Neural cell (in vitro differentiated cells): ENCODE measurements around the gene ASRGL1. TPM values are rescaled to one million over a fixed set of nuclear protein-coding genes. Genes with fewer than 3 reads are reported as not detected.

Experiments used
- H2AFZ ChIP-seq: fragments of 200-600, 300-800 bp; sonication (generic), shearing (Covaris generic); 2 replicates; pipeline ENCODE4 v1.6.0; 2014; ENCODE audit warnings: low read depth, mild to moderate bottlenecking, antibody characterized with exemption, low read length, moderate library complexity
- H3F3A ChIP-seq: fragments of 200-600 bp; shearing (Covaris generic); 2 replicates; pipeline ENCODE4 v1.6.1; 2016; ENCODE audit warnings: mild to moderate bottlenecking, moderate library complexity, mixed read lengths, antibody characterized with exemption, low read length; ENCODE audit not compliant: insufficient read depth, poor library complexity, severe bottlenecking
- H3K27ac ChIP-seq: fragments of 200-600, 300-800 bp; sonication (generic), shearing (Covaris generic); 2 replicates; pipeline ENCODE4 v1.5.1; 2014; ENCODE audit warnings: mild to moderate bottlenecking, low read length, moderate library complexity
- H3K27me3 ChIP-seq: fragments of 300-800, 200-600 bp; sonication (generic), shearing (Covaris generic); 2 replicates; pipeline ENCODE4 v1.6.0; 2014; ENCODE audit warnings: mild to moderate bottlenecking, low read depth, low read length, moderate library complexity; ENCODE audit not compliant: insufficient read depth
- H3K36me3 ChIP-seq: fragments of 300-800, 200-600 bp; sonication (generic), shearing (Covaris generic); 2 replicates; pipeline ENCODE4 v1.5.1; 2014; ENCODE audit warnings: mild to moderate bottlenecking, antibody characterized with exemption, low read length, moderate library complexity; ENCODE audit not compliant: insufficient read depth
- H3K4me2 ChIP-seq: fragments of 300-800, 200-600 bp; sonication (generic), shearing (Covaris generic); 2 replicates; pipeline ENCODE4 v1.6.0; 2014; ENCODE audit warnings: mild to moderate bottlenecking, low read length
- H3K4me3 ChIP-seq: fragments of 300-800, 200-600 bp; sonication (generic), shearing (Covaris generic); 2 replicates; pipeline ENCODE4 v1.5.1; 2014; ENCODE audit warnings: mild to moderate bottlenecking, low read length, moderate library complexity
- H3K79me2 ChIP-seq: fragments of 200-600 bp; shearing (Covaris generic); replicated peaks from 2 replicates; pipeline ENCODE4 v1.6.0; 2014; ENCODE audit warnings: mild to moderate bottlenecking, low read length, moderate library complexity; ENCODE audit not compliant: insufficient read depth
- H3K9ac ChIP-seq: fragments of 300-800, 200-600 bp; sonication (generic), shearing (Covaris generic); 2 replicates; pipeline ENCODE4 v1.6.1; 2016; ENCODE audit warnings: mild to moderate bottlenecking, low read length, mixed read lengths
- H3K9me2 ChIP-seq: fragments of 200-600 bp; shearing (Covaris generic); 2 replicates; pipeline ENCODE4 v1.6.1; 2016; ENCODE audit warnings: mild to moderate bottlenecking, low read length, mixed read lengths; ENCODE audit not compliant: insufficient read depth
- H3K9me3 ChIP-seq: fragments of 200-600, 300-800 bp; sonication (generic), shearing (Covaris generic); 2 replicates; pipeline ENCODE4 v1.6.1; 2016; ENCODE audit warnings: mild to moderate bottlenecking, mixed run types, low read length, moderate library complexity, mixed read lengths
- H4K20me1 ChIP-seq: fragments of 200-600 bp; shearing (Covaris generic); 2 replicates; pipeline ENCODE4 v1.6.1; 2016; ENCODE audit warnings: mild to moderate bottlenecking, mixed run types; ENCODE audit not compliant: insufficient read depth
- EP300 ChIP-seq: fragments of 450-650 bp; conservative IDR thresholded peaks from 2 replicates; pipeline ENCODE4 v1.6.1; 2014; ENCODE audit warnings: antibody characterized with exemption, mild to moderate bottlenecking, moderate library complexity; ENCODE audit not compliant: poor library complexity, severe bottlenecking
- EZH2 ChIP-seq: fragments of 200-600, 300-800 bp; shearing (Covaris generic), sonication (generic); IDR thresholded peaks from 2 replicates; pipeline ENCODE4 v1.6.1; 2014; ENCODE audit warnings: antibody characterized with exemption, low read length, borderline replicate concordance, mild to moderate bottlenecking; ENCODE audit not compliant: insufficient read depth, poor library complexity, severe bottlenecking
- MXI1 ChIP-seq: fragments of 450-650 bp; conservative IDR thresholded peaks from 2 replicates; pipeline ENCODE4 v1.6.1; 2014; ENCODE audit warnings: antibody characterized with exemption, mild to moderate bottlenecking; ENCODE audit not compliant: poor library complexity, severe bottlenecking
- POLR2AphosphoS5 ChIP-seq: IDR thresholded peaks from 2 replicates; pipeline ENCODE4 v1.6.1; 2012
- RAD21 ChIP-seq: fragments of 450-650 bp; conservative IDR thresholded peaks from 2 replicates; pipeline ENCODE4 v1.6.1; 2014; ENCODE audit warnings: antibody characterized with exemption, mild to moderate bottlenecking, moderate library complexity
- SMC3 ChIP-seq: fragments of 450-650 bp; conservative IDR thresholded peaks from 2 replicates; pipeline ENCODE4 v1.6.1; 2014; ENCODE audit warnings: antibody characterized with exemption, mild to moderate bottlenecking, moderate library complexity; ENCODE audit not compliant: poor library complexity
- TAF1 ChIP-seq: IDR thresholded peaks from 2 replicates; pipeline ENCODE4 v1.6.1; 2012; ENCODE audit warnings: low read depth
- polyA plus RNA-seq: library from polyadenylated mRNA; depleted of rRNA; stranded (reverse); fragments of >200 nt; gene quantifications from 2 replicates; pipeline ENCODE4 v1.2.3, GENCODE V29; 2014
- TF ChIP-seq, protein P1 (sequence below): IDR thresholded peaks from 2 replicates; pipeline ENCODE4 v1.6.1; 2012; ENCODE audit warnings: borderline replicate concordance
- TF ChIP-seq, protein P2 (sequence below): fragments of 450-650 bp; IDR thresholded peaks from 2 replicates; pipeline ENCODE4 v1.5.1; 2014; ENCODE audit warnings: antibody characterized with exemption, mild to moderate bottlenecking, moderate library complexity; ENCODE audit not compliant: poor library complexity, severe bottlenecking

ASRGL1 gene
- polyA plus RNA-seq, 1 donor from 2014 or later = 129 TPM

DNA sequence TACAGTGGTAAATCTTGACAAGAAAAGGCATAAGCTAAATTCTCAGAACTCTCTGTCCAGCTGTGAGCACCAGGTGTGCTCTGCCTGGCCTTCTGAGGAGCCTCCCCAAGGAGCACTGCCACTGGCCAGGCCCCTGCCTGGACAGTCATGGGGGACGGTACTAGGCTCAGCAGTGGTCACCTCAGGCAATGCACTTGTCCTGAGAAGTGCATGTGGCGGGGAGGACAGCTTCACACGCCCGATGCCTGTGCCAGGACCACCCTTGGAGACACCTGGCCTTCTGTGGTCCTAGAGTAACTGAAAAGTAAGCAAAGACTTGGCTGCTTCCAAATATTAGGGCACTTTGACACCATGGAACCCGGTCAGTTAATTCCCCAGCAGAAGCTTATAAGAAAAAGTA, 53.0 kb downstream of the ASRGL1 start:
- no peak overlapping the region for H2AFZ ChIP-seq
- no peaks in the 10 kb centered on the region for H4K20me1 ChIP-seq
- H3K9me2 ChIP-seq = no peaks in the 10 kb centered on the region
- H3K4me2 ChIP-seq = no peak overlapping the region
- no peak overlapping the region for H3K27ac ChIP-seq
- TF ChIP-seq, protein P1, sequence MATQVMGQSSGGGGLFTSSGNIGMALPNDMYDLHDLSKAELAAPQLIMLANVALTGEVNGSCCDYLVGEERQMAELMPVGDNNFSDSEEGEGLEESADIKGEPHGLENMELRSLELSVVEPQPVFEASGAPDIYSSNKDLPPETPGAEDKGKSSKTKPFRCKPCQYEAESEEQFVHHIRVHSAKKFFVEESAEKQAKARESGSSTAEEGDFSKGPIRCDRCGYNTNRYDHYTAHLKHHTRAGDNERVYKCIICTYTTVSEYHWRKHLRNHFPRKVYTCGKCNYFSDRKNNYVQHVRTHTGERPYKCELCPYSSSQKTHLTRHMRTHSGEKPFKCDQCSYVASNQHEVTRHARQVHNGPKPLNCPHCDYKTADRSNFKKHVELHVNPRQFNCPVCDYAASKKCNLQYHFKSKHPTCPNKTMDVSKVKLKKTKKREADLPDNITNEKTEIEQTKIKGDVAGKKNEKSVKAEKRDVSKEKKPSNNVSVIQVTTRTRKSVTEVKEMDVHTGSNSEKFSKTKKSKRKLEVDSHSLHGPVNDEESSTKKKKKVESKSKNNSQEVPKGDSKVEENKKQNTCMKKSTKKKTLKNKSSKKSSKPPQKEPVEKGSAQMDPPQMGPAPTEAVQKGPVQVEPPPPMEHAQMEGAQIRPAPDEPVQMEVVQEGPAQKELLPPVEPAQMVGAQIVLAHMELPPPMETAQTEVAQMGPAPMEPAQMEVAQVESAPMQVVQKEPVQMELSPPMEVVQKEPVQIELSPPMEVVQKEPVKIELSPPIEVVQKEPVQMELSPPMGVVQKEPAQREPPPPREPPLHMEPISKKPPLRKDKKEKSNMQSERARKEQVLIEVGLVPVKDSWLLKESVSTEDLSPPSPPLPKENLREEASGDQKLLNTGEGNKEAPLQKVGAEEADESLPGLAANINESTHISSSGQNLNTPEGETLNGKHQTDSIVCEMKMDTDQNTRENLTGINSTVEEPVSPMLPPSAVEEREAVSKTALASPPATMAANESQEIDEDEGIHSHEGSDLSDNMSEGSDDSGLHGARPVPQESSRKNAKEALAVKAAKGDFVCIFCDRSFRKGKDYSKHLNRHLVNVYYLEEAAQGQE = no peak
- no peak for TF ChIP-seq MXI1
- TF ChIP-seq TAF1 = no peak
- TF ChIP-seq, protein P2, sequence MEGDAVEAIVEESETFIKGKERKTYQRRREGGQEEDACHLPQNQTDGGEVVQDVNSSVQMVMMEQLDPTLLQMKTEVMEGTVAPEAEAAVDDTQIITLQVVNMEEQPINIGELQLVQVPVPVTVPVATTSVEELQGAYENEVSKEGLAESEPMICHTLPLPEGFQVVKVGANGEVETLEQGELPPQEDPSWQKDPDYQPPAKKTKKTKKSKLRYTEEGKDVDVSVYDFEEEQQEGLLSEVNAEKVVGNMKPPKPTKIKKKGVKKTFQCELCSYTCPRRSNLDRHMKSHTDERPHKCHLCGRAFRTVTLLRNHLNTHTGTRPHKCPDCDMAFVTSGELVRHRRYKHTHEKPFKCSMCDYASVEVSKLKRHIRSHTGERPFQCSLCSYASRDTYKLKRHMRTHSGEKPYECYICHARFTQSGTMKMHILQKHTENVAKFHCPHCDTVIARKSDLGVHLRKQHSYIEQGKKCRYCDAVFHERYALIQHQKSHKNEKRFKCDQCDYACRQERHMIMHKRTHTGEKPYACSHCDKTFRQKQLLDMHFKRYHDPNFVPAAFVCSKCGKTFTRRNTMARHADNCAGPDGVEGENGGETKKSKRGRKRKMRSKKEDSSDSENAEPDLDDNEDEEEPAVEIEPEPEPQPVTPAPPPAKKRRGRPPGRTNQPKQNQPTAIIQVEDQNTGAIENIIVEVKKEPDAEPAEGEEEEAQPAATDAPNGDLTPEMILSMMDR = no peak
- no peak for TF ChIP-seq EP300
- TF ChIP-seq POLR2AphosphoS5 = no peak
- no peak for TF ChIP-seq SMC3
- TF ChIP-seq EZH2 = no peak
- TF ChIP-seq RAD21 = no peak
- no peak overlapping the region for H3K9ac ChIP-seq
- no peaks in the 10 kb centered on the region for H3K9me3 ChIP-seq
- no peak overlapping the region for H3K4me3 ChIP-seq
- H3K36me3 ChIP-seq = no peaks in the 10 kb centered on the region
- H3K27me3 ChIP-seq = no peaks in the 10 kb centered on the region
- peaks cover 4% of the 10 kb centered on the region for H3F3A ChIP-seq
- H3K79me2 ChIP-seq = no peaks in the 10 kb centered on the region

DNA sequence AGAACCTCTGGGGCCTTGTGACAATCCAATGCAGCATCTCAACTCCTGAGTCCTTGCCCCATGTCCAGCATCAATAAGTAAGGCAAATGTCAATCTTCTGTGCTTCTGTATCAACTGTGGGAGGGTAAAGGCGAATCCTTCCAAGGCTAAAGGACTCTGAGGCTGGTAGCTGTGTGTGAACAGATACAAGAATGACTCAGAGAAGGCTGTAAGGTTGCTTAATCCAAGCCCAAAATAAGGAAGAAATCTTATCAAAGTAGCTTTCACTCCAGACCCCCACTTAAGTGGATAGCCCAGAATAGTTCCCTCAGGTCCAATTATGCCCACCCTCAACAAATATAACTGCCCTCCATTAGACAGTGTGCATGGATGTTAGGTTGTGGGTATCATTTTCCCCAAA, 53.5 kb downstream of the ASRGL1 start:
- H3K36me3 ChIP-seq = no peaks in the 10 kb centered on the region
- H4K20me1 ChIP-seq = no peaks in the 10 kb centered on the region
- no peaks in the 10 kb centered on the region for H3K79me2 ChIP-seq
- H3K27me3 ChIP-seq = no peaks in the 10 kb centered on the region
- H3K9me3 ChIP-seq = no peaks in the 10 kb centered on the region
- H3K4me2 ChIP-seq = no peak overlapping the region
- H3K4me3 ChIP-seq = no peak overlapping the region
- H3K9me2 ChIP-seq = no peaks in the 10 kb centered on the region
- no peak overlapping the region for H3K9ac ChIP-seq
- no peak for TF ChIP-seq EZH2
- TF ChIP-seq, protein P1 = no peak
- peaks cover 4% of the 10 kb centered on the region for H3F3A ChIP-seq
- H3K27ac ChIP-seq = no peak overlapping the region
- H2AFZ ChIP-seq = no peak overlapping the region
